SIG-M5 treated with dmso at 0.1 percent for 504 hours (cell line): Measurements from ENCODE around the gene KXD1.
"Not testable (repeated sequence)": the region's sequence is repeated elsewhere in the genome, so short reads cannot be mapped to it uniquely, and the experiment has no call there.

Experiments used
- DNase-seq: peaks from one replicate; lab custom pipeline; 2025; ENCODE audit not compliant: unreplicated experiment; lab: John Stamatoyannopoulos, UW

Gene KXD1

DNA sequence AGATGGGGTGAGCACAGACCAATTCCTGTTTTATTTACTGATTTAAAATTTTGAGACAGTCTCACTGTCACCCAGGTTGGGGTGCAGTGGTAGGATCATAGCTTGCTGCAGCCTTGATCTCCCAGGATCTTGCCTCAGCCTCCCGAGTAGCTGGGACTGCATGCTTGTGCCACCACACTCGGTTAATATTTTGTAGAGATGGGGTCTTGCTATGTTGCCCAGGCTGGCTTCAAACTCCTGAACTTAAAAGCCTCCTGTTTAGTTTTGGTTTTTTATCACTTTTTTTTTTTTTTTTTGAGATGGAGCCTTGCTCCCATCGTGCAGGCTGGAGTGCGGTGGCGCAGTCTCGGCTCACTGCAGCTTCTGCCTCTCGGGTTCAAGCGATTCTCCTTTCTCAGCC lies 18.7 kb downstream of the KXD1 start:
- DNase-seq = no peak

- DNase-seq = no peak
These were observed 19.8 kb downstream of the KXD1 start for GRCh38 chr19:18577365-18577914.

DNA sequence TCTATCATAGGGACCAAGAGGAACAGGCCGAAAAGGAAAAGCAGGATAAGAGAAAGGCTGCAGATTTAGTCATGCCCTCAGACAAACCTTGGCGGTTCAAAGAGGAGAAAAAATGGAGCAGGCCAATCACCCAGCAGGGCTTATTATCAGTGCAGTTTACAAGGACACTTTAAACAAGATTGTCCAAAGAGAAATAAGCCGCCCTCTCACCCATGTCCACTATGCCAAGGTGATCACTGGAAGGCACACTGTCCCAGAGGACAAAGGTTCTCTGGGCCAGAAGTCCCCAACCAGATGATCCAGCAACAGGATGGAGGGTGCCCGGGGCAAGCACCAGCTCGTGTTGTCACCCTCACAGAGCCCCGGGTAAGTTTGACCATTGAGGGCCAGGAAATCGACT lies 22.6 kb downstream of the KXD1 start:
- no peak for DNase-seq

DNA sequence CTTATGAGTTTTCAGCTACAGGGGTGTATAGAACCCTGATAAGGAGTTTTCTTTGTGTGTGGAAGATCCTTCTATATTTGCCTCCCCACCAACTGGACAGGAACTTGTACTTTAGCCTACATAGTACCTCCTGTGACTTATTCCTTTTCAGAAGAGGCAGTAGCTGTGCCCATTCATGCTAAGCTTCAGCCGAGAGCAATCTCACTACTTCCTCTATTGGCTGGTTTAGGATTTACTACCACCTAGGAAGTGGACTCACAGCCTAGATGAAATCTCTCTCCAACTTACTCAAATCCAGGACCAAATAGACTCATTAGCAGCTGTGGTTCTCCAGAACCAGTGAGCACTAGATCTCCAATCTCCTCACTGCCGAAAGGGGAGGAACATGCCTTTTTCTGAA lies 28.6 kb downstream of the KXD1 start:
- DNase-seq = peak; percentile 63

GRCh38 chr19:18587561-18587960 lies 29.9 kb downstream of the KXD1 start:
- DNase-seq = no peak

DNA sequence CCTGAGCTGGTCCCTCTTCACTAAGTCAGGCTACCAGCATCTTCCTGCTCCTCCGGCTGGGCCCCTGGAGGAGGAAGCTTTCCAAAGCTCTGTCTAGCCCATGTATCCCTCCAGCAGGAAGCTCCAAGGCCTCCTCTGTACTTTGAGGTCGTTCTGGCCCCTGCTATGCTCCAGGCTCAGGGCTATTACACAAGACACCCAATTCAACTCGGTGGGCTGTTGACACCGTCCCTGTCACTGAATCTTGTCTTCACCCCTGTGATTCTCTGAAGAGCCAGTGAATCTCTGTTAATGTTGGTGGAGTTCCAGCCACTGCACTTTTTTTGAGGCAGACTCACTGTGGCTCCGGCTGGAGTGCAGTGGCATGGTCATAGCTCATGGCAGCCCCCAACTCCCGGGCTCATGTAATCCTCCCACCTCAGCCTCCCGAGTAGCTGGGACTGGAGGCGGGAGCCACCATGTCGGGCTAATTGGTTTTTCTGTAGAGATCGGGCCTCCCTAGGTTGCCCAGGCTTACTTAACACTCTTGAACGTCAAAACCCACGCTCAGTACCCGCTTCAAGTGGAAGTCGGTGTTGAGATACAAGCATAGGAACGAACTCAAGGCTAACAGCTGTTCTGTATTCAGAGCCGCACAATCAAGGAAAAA lies 30.4 kb downstream of the KXD1 start:
- peak; percentile 40 for DNase-seq

DNA sequence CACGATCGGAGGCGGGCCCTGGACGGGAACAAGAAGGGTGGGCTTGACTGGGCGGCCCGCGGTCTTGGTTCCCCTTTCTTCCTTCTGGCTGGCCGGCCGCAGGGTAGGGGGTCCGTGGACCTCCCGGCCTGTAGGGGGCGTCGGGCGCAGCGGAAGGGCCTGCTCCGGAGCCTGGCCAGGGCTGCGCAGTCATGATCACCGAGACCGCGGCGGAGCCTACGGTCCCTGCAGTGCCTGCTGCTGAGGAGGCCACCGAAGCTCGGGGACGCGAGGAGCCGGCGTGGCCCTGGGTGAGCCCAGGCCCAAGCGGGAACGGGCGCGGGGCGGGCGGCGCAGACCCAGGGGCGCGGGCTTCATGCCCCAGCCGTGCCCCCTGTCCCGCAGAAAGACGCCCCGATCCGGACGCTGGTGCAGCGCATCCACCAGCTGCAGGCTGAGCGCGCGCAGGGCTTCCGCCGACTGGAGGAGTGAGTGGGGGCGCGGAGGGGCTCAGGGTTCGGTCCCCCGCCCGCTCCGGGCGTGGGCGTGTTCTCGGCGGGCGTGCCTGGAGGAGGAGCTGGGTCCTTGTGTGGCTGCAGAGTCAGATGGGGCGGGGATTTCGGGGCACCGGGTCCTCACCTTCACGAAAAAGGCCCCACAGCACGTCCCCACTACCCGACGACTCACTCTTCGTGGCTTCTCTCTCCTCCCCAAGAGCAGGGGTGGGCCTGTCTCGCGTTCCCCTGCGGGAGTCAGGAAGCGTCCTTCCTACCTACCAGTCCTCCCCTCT lies 31.1 kb downstream of the KXD1 start, which contains the start of gene REX1BD:
TSS of gene REX1BD (plus strand) at position 188 of the 769 bp plus-strand sequence. CDS start at position 192, 4 bp downstream.
- DNase-seq = peak; percentile 85

DNA sequence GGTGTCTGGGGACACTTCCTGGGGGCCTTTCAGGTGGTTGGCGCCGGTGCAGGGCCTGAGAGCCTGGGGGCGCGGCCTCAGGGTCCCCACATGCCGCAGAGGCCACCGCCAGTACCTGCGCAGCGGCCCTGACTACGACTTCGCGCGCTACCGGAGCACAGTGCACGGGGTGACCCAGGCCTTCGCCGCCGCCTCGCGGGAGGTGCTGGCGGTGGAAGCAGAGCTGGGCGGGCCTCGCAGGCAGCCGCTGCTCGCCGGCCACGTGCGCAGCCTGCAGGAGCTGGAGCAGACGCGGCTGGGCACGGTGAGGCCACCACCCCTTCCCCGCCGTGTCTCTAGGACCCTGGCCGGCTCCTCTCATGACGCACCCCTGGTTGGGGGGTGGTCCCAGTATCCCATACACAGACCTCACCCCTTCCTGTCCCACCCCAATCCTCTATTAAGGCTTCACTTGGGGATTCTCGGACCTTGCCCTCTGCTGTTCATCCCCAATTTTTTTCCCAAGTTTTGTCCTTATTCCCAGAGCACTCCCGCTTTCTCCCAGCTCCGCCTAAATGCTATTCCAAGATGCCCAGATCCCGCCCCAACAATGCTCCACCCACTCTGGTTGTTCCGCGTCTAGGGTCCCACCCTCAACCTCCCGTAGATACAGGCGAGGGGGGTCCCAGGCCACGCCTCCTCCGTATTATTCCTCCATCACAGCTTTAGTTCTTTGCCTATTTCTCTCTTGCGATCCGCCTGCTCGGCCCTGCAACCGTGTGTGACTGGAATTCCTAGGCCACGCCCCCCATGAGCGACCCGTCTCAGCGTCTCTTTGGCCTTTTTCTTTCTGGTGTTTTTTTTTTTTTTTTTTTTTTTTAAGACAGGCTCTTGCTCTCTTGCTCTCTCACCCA lies 32.0 kb downstream of the KXD1 start:
- DNase-seq = peak; percentile 69

DNA sequence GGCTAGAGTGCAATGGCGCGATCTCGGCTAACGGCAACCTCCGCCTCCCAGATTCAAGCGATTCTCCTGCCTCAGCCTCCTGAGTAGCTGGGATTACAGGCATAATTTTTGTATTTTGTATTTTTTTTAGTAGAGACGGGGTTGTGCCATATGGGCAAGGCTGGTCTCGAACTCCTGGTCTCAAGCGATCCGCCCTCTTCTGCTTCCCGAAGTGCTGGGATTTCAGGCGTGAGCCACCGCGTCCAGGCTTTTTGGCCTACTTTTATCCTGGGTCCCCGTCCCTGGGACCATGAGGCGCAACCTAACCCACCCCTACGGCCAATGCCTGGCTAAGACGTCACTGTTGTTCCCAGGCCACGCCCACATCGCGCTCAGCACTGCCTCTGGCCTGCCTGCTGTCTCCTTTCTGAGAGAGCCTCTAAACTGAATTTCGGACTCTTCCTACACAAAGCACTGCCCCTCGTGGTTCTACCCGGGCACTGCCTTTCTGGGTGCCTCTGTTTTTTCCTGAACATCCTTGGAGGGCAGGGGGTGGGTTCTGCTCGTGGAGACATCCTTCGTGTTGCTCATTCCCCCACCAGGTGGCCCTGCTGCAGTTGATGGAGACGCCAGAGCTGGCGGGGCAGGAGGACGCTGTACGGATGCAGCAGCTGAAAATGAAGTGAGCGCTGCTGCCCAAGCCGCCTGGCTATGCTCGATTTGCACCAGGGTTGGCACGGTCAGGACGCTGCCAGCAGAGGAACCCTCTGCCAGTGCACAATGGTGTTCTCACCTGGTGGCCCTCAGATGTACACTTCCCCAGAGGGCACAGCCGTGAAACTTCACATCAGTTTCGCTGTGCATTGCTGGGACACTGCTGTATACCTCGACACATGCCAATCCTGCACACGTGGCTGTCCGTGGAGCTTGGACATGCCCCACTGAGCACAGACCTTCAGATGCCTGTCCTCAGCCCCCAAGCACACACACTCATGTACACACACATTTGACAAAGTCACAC lies 32.9 kb downstream of the KXD1 start:
- DNase-seq = peak; percentile 74

DNA sequence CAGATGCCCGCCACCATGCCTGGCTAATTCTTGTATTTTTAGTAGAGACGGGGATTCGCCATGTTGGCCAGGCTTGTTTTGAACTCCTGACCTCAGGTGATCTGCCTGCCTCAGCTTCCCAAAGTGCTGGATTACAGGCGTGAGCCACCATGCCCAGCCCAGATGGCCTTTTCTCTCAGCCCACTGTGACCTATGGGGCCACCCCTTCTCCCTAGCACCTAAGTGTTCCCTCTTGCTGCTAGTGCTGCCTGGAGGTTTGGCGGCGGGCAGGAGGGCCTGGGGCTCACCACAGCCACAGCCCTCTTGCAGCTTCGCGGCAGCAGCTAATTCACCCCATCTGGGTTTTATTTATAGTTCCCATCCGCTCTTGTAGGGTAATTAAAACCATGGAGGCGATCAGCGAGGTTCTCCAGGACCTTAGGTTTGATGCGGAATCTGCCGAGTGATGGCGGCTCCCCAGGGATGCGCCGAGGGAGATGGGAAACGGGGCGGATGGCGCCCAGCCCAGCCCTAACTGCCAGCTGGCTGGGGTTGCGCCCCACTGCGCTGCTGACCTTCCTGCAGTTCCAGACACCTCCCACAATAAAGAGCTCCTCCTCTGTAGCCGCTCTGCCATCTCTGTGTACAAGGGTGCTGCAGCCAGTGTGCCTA lies 34.2 kb downstream of the KXD1 start:
- DNase-seq = no peak

GRCh38 chr19:18592732-18593131 lies 35.1 kb downstream of the KXD1 start:
- not testable (repeated sequence) for DNase-seq

GRCh38 chr19:18593367-18594095 lies 35.9 kb downstream of the KXD1 start:
- DNase-seq = no peak

GRCh38 chr19:18594096-18594823 lies 36.6 kb downstream of the KXD1 start:
- DNase-seq = peak; percentile 56

- no peak for DNase-seq
These were observed 37.2 kb downstream of the KXD1 start for GRCh38 chr19:18594824-18595373.

GRCh38 chr19:18595475-18595874 lies 37.8 kb downstream of the KXD1 start:
- DNase-seq = no peak

GRCh38 chr19:18596752-18597157 lies 39.1 kb downstream of the KXD1 start:
- no peak for DNase-seq

DNA sequence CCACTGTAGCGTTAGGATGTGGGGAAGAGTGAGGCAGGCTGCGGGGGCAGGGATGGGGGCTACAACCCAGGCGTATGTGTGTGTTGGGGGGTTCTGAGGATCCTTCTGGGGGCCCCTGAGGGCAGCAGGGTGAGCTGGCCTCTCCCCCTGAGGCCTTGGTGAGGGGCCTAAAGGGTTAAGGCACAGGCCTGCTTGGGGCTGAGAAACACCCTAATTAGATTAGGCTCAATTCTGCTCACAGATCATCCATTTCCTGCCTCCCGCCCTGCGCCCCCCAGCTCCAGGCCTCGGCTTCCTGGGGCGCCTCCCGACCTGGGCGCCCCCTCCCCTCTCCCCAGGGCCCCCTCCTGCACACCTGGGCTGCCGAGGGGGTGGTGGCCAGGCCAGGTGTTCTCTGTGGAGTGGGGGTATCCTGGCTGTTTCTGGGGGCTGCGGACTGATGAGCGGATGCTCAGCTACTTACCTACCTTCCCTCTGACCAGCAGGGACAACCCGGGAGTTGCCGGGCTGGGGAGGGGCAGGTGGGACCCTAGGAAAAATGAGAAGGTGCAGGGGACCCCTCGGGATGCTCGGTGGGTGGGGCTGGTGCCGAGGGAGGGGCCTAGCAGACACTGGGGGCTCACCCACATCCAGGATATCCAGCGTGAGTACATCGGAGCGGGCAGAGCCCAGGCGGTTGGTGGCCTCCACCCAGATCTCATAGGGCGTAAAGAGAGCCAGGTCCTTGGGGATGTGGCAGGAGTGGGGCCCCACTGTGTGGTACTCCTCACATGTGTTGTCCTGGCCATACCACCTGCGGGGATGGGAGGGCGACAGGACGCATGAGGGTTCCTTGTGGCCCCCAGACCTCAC lies 40.4 kb downstream of the KXD1 start:
- no peak for DNase-seq
